Spleen (tissue), 11 donors: ENCODE measurements around the gene HS3ST4. TPM values are rescaled to one million over a fixed set of nuclear protein-coding genes. Genes with fewer than 3 reads are reported as not detected.
A peak's percentile ranks its signal among the peaks of the same experiment; 100 is the strongest.

Experiments used
- DNase-seq: peaks from one replicate; pipeline ENCODE4 v3.0.0-alpha.2; 2020
- H3K27ac ChIP-seq, 8 donors: fragments of 200-600 bp; sonication (generic) in 7 of 8; 1 replicate in 4 of 8; 2 replicates in 4 of 8; pipeline versions ENCODE4 v1.5.0 to v1.8.0; 2016 to 2021; ENCODE audit warnings: inconsistent platforms in 4 of 8, mild to moderate bottlenecking in 4 of 8, moderate library complexity in 1 of 8
- H3K27me3 ChIP-seq, 7 donors: fragments of 200-600 bp; sonication (generic) in 6 of 7; replicated peaks in 1 of 7; 1 replicate in 4 of 7; 2 replicates in 3 of 7; pipeline versions ENCODE4 v1.5.0 to v1.8.0; 2016 to 2021; ENCODE audit warnings: inconsistent platforms in 3 of 7, mild to moderate bottlenecking in 1 of 7
- H3K36me3 ChIP-seq, 6 donors: fragments of 200-600 bp; sonication (generic) in 5 of 6; 1 replicate in 4 of 6; 2 replicates in 2 of 6; pipeline versions ENCODE4 v1.5.0 to v1.8.0; 2016 to 2021; ENCODE audit warnings: inconsistent platforms in 2 of 6
- H3K4me1 ChIP-seq, 6 donors: fragments of 200-600 bp; sonication (generic) in 5 of 6; 1 replicate in 3 of 6; 2 replicates in 3 of 6; pipeline versions ENCODE4 v1.5.0 to v1.8.0; 2016 to 2021; ENCODE audit warnings: inconsistent platforms in 3 of 6
- H3K4me3 ChIP-seq, 8 donors: fragments of 200-600 bp; sonication (generic) in 7 of 8; 1 replicate in 4 of 8; 2 replicates in 4 of 8; pipeline versions ENCODE4 v1.5.0 to v1.8.0; 2016 to 2021; ENCODE audit warnings: inconsistent platforms in 4 of 8, mild to moderate bottlenecking in 4 of 8, moderate library complexity in 2 of 8
- H3K9me3 ChIP-seq, 8 donors: fragments of 200-600 bp; sonication (generic) in 7 of 8; 1 replicate in 4 of 8; 2 replicates in 4 of 8; pipeline versions ENCODE4 v1.5.0 to v1.8.0; 2016 to 2021; ENCODE audit warnings: inconsistent platforms in 4 of 8
- CTCF ChIP-seq, 11 experiments: fragments of 200-600 bp in 7 of 11; fragments of 450-650 bp in 4 of 11; sonication (generic) in 4 of 11; IDR thresholded peaks in 8 of 11; conservative IDR thresholded peaks in 3 of 11; 1 replicate in 7 of 11; 2 replicates in 4 of 11; pipeline versions ENCODE4 v1.4.0 to v1.8.0; 2016 to 2021; ENCODE audit warnings: antibody characterized with exemption in 11 of 11, inconsistent platforms in 4 of 11, mild to moderate bottlenecking in 1 of 11
- POLR2A ChIP-seq, 3 donors: fragments of 450-650 bp; IDR thresholded peaks; one replicate each; pipeline ENCODE4 v1.5.1; 2017; ENCODE audit warnings: antibody characterized with exemption in 3 of 3, mild to moderate bottlenecking in 1 of 3
- POLR2AphosphoS5 ChIP-seq, 3 donors: sonication (generic); formaldehyde crosslinking; IDR thresholded peaks; one replicate each; pipeline ENCODE4 v1.5.1; 2017; ENCODE audit warnings: antibody characterized with exemption in 3 of 3
- WGBS, 5 donors: extraction: QIAGEN DNeasy Blood & Tissue Kit in 3 of 5; methylation state at CpG; one replicate each; pipeline versions ENCODE4 v1.1.5 to v1.1.7; 2013 to 2018; 5-methylcytosine and 5-hydroxymethylcytosine counted together
- intact Hi-C: fragments of 100-400 bp; cut with DNase I; formaldehyde crosslinking; loops from one replicate; pipeline ENCODE4 v1.15.0; 2023; ENCODE audit warnings: low total_unique reads
- polyA plus RNA-seq, 3 donors: library from polyadenylated mRNA; stranded (reverse); fragments of 200-250 nt; gene quantifications; one replicate each; pipeline ENCODE4 v1.2.1, GENCODE V29; 2013
- total RNA-seq, 7 donors: library from RNA; depleted of rRNA in 3 of 7; stranded (reverse); fragments of >200 nt in 3 of 7; fragmentation: NEBNext Ultra II Directional in 4 of 7; extraction: Animal tissue kit (Norgen Biotek cat#: 25700) in 4 of 7; gene quantifications; one replicate each; pipeline versions ENCODE4 v1.1.0 to v1.2.1, GENCODE V29; 2016 to 2021
- donor health status: healthy with polysubstance abuse.
- donor health status: DM: no; HTN: no; CAD: no; lungs with moderate emphysema.
- donor health status: DM: no; HTN: no; CAD: no.
- donor health status: Bipolar disorder and iron deficiency.
- donor health status: healthy.
- donor health status: DM: no; HTN: no; CAD: no.
- donor health status: DM: yes; HTN: yes; CAD: no.

HS3ST4 gene
- total and polyA plus RNA-seq, 10 donors = 0.08 to 4.2 (median 1.9) TPM

GRCh38 chr16:25834101-25834500 is 142.3 kb downstream of the HS3ST4 start:
- Histone ChIP-seq H3K36me3 (no peaks in the 10 kb centered on the region), H3K9me3 (no peaks in the 10 kb centered on the region), H3K27me3 (peaks cover 0 to 38% (median 0%) of the 10 kb centered on the region in 7 donors), H3K4me3 (no peak overlapping the region), H3K4me1 (peaks cover 0 to 8% (median 6%) of the 10 kb centered on the region in 6 donors), H3K27ac (no peak overlapping the region)
- DNase-seq = no peak
- 75 to 94% (median 77%) methylated on average over 1 of the region's 1 CpG for WGBS, 5 donors
- TF ChIP-seq CTCF (IDR thresholded peaks at IDR 0.05 in 8 of 11, conservative IDR thresholded peaks at IDR 0.05 in 3 of 11) (no peak), POLR2AphosphoS5 (IDR thresholded peaks at IDR 0.05) (no peak), POLR2A (IDR thresholded peaks at IDR 0.05) (no peak)
- intact Hi-C loops = loop anchor here (10.0 kb wide), 1 partner anchor 1271 kb away; no protein-coding TSS in a partner anchor

GRCh38 chr16:25835126-25835525 is 143.4 kb downstream of the HS3ST4 start:
- no peak overlapping the region for H3K4me3 ChIP-seq
- no peaks in the 10 kb centered on the region for H3K36me3 ChIP-seq
- TF ChIP-seq POLR2AphosphoS5 (IDR thresholded peaks at IDR 0.05) (no peak), POLR2A (IDR thresholded peaks at IDR 0.05) (no peak), CTCF (IDR thresholded peaks at IDR 0.05 in 8 of 11, conservative IDR thresholded peaks at IDR 0.05 in 3 of 11) (no peak)
- H3K4me1 ChIP-seq = peaks cover 0 to 8% (median 6%) of the 10 kb centered on the region in 6 donors
- 47 to 63% (median 55%) methylated on average over 2 of the region's 2 CpGs for WGBS, 5 donors
- intact Hi-C loops = loop anchor here (10.0 kb wide), 1 partner anchor 1270 kb away; no protein-coding TSS in a partner anchor
- no peak for DNase-seq
- no peak overlapping the region for H3K27ac ChIP-seq
- H3K9me3 ChIP-seq = no peaks in the 10 kb centered on the region
- H3K27me3 ChIP-seq = peaks cover 0 to 30% (median 0%) of the 10 kb centered on the region in 7 donors

GRCh38 chr16:25838724-25839186 is 147.0 kb downstream of the HS3ST4 start:
- peaks cover 0 to 8% (median 6%) of the 10 kb centered on the region in 6 donors for H3K4me1 ChIP-seq
- TF ChIP-seq CTCF (IDR thresholded peaks at IDR 0.05 in 8 of 11, conservative IDR thresholded peaks at IDR 0.05 in 3 of 11) = peak; percentile 8 to 80 (median 63)
- TF ChIP-seq POLR2AphosphoS5 (IDR thresholded peaks at IDR 0.05) = no peak
- no peak for TF ChIP-seq POLR2A (IDR thresholded peaks at IDR 0.05)
- WGBS, 5 donors = 4 to 5% (median 4%) methylated on average over 6 of the region's 6 CpGs
- no peak overlapping the region for H3K4me3 ChIP-seq
- no peaks in the 10 kb centered on the region for H3K9me3 ChIP-seq
- no peaks in the 10 kb centered on the region for H3K36me3 ChIP-seq
- intact Hi-C loops = loop anchor here (10.0 kb wide), 1 partner anchor 1266 kb away; no protein-coding TSS in a partner anchor
- no peak for DNase-seq
- H3K27ac ChIP-seq = no peak overlapping the region
- peaks cover 0 to 30% (median 0%) of the 10 kb centered on the region in 7 donors for H3K27me3 ChIP-seq

GRCh38 chr16:25841761-25842160 is 150.0 kb downstream of the HS3ST4 start:
- H3K27me3 ChIP-seq = peaks cover 0 to 19% (median 0%) of the 10 kb centered on the region in 7 donors
- no peak overlapping the region for H3K4me3 ChIP-seq
- H3K4me1 ChIP-seq = peaks cover 0 to 8% (median 6%) of the 10 kb centered on the region in 6 donors
- H3K9me3 ChIP-seq = no peaks in the 10 kb centered on the region
- intact Hi-C loops = no loop called here
- no peak for DNase-seq
- H3K36me3 ChIP-seq = no peaks in the 10 kb centered on the region
- WGBS, 5 donors = 65 to 85% (median 76%) methylated on average over 3 of the region's 3 CpGs
- H3K27ac ChIP-seq = no peak overlapping the region
- no peak for TF ChIP-seq POLR2AphosphoS5 (IDR thresholded peaks at IDR 0.05)
- TF ChIP-seq CTCF (IDR thresholded peaks at IDR 0.05 in 8 of 11, conservative IDR thresholded peaks at IDR 0.05 in 3 of 11) = no peak
- TF ChIP-seq POLR2A (IDR thresholded peaks at IDR 0.05) = no peak
